Mesodermal cell (in vitro differentiated cells): Measurements from ENCODE around the gene JCHAIN.
A peak's percentile ranks its signal among the peaks of the same experiment; 100 is the strongest.
"Not testable (repeated sequence)": the region's sequence is repeated elsewhere in the genome, so short reads cannot be mapped to it uniquely, and the experiment has no call there.

Source experiments
- H3K27ac ChIP-seq: 2 replicates; pipeline ENCODE4 v1.7.0; 2013; ENCODE audit warnings: mild to moderate bottlenecking, low read depth, low read length, moderate library complexity; ENCODE audit not compliant: severe bottlenecking
- H3K36me3 ChIP-seq: 2 replicates; pipeline ENCODE4 v1.7.1; 2013; ENCODE audit warnings: mild to moderate bottlenecking, low read length, moderate library complexity; ENCODE audit not compliant: control insufficient read depth, insufficient read depth
- H3K4me1 ChIP-seq: one replicate; pipeline ENCODE4 v1.7.1; 2013; ENCODE audit warnings: mild to moderate bottlenecking, low read length; ENCODE audit not compliant: insufficient read depth, control insufficient read depth, poor library complexity, severe bottlenecking
- H3K4me3 ChIP-seq: 2 replicates; pipeline ENCODE4 v1.7.0; 2013; ENCODE audit warnings: low read length, control low read depth, mild to moderate bottlenecking; ENCODE audit not compliant: insufficient read depth, poor library complexity, severe bottlenecking; ENCODE audit errors: extremely low read depth
- H3K9me3 ChIP-seq: 2 replicates; pipeline ENCODE4 v1.7.1; 2013; ENCODE audit warnings: mild to moderate bottlenecking, low read length, moderate library complexity; ENCODE audit not compliant: control insufficient read depth
- WGBS, 2 experiments: methylation state at CpG; one replicate each; pipeline ENCODE4 v1.1.5; 2013; ENCODE audit warnings: missing lambda C conversion rate in 2 of 2; ENCODE audit not compliant: insufficient coverage in 2 of 2; 5-methylcytosine and 5-hydroxymethylcytosine counted together

Gene JCHAIN

DNA sequence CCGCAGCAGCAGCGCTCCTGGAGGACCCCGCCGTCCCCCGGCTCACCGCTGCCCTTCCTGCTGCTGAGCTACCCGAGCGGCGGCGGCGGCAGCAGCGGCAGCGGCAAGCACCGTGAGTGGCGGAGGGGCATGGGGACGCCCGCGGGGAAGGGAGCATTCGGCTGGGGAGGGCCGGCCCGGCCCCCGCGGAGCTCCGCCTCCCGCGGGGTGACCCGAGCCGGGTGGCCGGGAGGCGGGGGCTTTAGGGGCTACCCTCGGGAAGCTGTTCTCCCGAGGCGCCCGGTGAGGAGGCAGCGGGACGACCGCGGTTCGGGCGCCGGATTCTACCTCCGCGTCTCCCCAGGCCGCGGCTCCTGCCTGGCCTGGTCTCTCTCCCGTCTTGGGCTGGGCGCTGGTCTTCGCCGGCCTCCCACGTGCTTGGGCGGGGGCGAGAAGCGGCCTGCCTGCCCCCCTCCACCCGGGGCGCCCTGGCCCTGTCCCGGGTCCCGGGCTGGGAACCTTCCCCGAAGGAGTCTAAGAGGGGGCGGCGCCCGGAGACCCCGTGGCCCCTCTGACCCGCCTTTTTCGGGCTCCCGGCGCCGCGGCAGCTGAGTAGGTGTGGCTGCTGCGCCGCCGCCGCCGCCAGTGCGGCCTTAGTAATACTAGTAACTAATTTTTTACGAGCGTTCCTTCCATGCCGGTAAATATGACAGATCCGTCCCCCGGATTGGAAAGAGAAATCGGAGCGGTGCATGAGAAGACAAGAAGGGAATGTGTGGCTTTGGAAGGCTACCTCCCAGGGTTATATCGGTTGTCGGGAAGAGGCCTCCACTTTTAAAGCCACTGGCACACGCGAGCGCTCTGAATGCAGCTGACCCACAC is 39.1 kb upstream of the JCHAIN start:
- no peaks in the 10 kb centered on the region for H3K9me3 ChIP-seq
- H3K36me3 ChIP-seq, result peaks cover 7% of the 10 kb centered on the region
- peak overlapping the region; percentile 73 for H3K4me3 ChIP-seq
- WGBS, 2 experiments, result 0% methylated on average over 72 to 73 of the region's 86 CpGs
- peaks cover 6% of the 10 kb centered on the region for H3K4me1 ChIP-seq
- peak overlapping the region; percentile 87 for H3K27ac ChIP-seq

DNA sequence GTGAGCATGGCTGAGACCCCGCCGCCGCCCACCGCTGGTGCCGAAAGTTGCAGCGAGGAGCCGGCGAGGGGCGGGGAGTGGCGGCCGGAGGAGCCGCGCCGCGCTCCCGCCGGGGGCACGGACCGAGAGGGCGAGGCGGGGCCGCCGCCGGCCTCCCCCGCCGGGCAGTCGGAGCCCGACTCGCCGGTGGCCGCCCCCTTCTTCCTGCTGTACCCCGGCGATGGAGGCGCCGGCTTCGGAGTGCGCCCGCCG is 38.5 kb upstream of the JCHAIN start:
- Histone ChIP-seq H3K4me1 (peaks cover 6% of the 10 kb centered on the region), H3K27ac (peak overlapping the region; percentile 87), H3K36me3 (peaks cover 7% of the 10 kb centered on the region), H3K4me3 (peak overlapping the region; percentile 73), H3K9me3 (no peaks in the 10 kb centered on the region)
- 0% methylated on average over 26 to 38 of the region's 39 CpGs for WGBS, 2 experiments

DNA sequence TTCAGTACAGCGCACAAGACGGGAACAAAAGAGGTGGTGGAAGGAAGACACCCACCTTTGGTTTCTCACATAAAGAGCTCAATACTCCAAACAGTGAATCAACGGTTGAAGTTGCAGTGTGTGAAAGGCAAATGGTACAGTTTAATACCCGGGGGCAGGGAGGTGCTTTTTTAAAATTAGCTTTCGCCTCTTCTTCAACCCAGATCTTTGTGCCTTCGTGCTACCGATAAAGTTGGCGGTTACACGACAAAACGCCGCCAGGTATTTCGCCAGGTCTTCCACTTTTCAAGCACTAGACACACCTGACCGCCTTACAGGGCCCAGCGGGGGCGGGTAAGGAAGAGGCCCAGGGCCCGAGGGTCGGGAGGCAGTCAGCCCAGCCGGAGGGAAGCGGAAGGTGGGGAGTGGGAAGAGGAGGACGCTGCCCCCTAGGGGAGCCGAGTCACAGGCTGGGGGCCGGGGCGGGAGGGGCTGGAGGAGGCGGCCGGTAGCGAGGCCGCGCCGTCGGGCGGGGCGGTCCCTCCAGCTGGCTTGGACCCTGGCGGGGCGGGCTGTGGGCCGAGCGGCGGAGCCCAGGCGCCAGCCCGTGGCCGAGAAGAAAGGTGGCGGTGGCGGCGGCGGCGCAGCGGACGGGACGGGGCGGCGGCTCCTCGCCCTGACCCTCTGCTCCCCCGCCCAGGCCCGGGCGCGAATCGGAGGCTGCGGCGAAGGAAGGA is 38.1 kb upstream of the JCHAIN start:
- H3K4me3 ChIP-seq, result peak overlapping the region; percentile 73
- H3K9me3 ChIP-seq, result no peaks in the 10 kb centered on the region
- peak overlapping the region; percentile 87 for H3K27ac ChIP-seq
- H3K36me3 ChIP-seq, result peaks cover 7% of the 10 kb centered on the region
- H3K4me1 ChIP-seq, result peaks cover 6% of the 10 kb centered on the region
- WGBS, 2 experiments, result 0 to 1% methylated on average over 34 to 43 of the region's 58 CpGs

DNA sequence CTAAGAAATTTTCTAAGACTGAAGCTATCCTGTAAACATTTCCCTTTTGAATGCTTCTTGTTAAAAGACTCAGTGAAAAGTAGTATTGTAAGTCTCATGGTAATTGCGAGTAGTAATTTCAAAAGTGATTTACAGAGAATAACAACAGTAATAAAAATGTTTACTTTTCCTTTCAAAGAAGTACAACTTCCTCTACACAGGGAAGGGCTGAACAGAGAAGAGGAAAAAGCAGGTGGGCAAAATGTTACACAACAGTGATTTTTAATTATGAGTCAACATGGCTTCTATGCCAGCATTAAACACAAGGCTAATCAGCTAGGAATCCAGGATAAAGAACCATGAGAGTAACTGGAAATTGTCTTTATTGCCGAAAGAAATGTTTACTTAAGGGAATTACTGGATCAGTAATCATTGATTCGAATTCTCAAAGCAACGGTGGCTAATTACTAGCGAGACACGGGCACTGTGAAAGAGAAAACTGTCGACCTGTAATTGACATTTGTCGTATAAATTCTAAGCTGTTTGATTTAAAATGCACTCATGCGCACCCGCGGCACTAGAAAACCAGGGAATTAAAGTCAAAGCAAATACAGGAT is 37.4 kb upstream of the JCHAIN start:
- Histone ChIP-seq H3K27ac (peak overlapping the region; percentile 87), H3K4me3 (peak overlapping the region; percentile 73), H3K9me3 (no peaks in the 10 kb centered on the region), H3K4me1 (peaks cover 6% of the 10 kb centered on the region), H3K36me3 (peaks cover 7% of the 10 kb centered on the region)
- 11 to 26% methylated on average over 10 of the region's 11 CpGs for WGBS, 2 experiments

DNA sequence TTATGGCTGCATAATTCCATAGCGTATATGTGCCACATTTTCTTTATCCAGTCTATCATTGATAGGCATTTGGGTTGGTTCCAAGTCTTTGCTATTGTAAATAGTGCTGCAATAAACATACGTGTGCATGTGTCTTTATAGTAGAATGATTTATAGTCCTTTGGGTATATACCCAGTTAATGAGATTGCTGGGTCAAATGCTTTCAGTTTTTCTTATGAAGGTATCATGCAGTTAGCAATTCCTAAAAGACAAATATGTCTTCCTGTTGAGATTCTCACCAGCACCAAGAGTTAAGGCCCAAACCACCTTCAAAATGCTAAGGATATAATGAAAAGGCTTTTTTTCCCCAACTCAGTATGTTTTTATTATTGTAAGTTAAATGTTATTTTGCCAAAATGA is 36.3 kb upstream of the JCHAIN start:
- WGBS, 2 experiments, result no CpG with 5 or more reads among the region's 2 CpGs
- H3K4me3 ChIP-seq, H3K27ac ChIP-seq, H3K4me1 ChIP-seq, H3K9me3 ChIP-seq, H3K36me3 ChIP-seq: not testable (repeated sequence)

DNA sequence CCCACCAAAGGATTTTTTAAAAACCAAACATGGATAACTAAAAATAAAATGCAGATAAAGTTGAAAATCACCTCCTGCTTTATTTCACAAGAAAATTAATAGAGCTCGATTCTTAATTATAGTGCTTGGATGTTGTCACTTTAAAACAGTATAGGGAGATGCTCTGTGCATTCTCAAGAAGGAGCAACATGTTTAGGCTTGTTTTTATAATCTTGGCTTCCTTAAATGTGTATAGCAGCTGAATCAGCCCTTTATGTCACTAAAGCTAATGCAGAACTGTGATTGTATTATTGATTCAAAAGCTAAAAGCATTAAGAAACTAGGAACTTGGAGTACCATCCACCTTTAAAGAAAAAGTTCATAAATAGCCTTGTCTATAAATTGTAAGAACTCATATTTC is 35.0 kb upstream of the JCHAIN start:
- no peak overlapping the region for H3K4me3 ChIP-seq
- no peaks in the 10 kb centered on the region for H3K36me3 ChIP-seq
- no peak overlapping the region for H3K27ac ChIP-seq
- WGBS, 2 experiments, result 100% methylated on average over 1 of the region's 1 CpG; no CpG with 5 or more reads in 1 of the 2 experiments
- no peaks in the 10 kb centered on the region for H3K9me3 ChIP-seq
- peaks cover 1% of the 10 kb centered on the region for H3K4me1 ChIP-seq

DNA sequence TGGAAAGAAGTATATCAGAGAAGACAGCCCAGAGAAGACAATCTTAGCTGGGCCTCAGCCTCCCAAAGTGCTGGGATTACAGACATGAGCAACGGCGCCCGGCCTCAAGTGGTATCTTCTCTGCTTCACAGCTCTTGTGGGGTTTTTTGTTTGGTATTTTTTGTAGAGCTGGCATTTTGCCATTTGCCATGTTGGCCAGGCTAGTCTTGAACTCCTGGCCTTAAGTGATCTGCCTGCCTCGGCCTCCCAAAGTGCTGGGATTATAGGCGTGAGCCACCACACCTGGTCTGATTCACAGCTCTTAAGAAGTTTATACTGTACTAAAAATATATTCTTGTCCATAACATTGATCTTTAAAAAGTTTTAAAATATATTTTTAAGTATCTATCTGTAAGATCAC is 34.4 kb upstream of the JCHAIN start:
- Histone ChIP-seq H3K4me3 (no peak overlapping the region), H3K9me3 (no peaks in the 10 kb centered on the region), H3K27ac (no peak overlapping the region), H3K36me3 (no peaks in the 10 kb centered on the region), H3K4me1 (no peaks in the 10 kb centered on the region)
- 100% methylated on average over 1 to 3 of the region's 5 CpGs for WGBS, 2 experiments

DNA sequence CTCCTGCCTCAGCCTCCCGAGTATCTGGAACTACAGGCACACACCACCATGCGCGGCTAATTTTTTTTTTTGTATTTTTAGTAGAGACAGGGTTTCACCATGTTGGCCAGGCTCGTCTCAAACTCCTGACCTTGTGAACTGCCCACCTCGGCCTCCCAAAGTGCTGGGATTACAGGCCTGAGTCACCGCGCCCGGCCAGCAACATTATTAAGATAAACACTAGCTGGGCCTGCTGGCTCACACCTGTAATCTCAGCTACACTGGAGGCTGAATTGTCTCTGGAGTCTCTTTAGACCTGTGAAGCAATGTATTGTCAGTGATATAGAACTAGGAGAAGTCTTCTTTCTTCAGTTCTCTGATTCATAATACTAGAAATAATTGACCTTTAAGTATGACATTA is 32.1 kb upstream of the JCHAIN start:
- WGBS, 2 experiments, result 75 to 91% methylated on average over 5 of the region's 8 CpGs
- not testable (repeated sequence) for H3K9me3 ChIP-seq, H3K4me1 ChIP-seq, H3K27ac ChIP-seq, H3K36me3 ChIP-seq, H3K4me3 ChIP-seq

DNA sequence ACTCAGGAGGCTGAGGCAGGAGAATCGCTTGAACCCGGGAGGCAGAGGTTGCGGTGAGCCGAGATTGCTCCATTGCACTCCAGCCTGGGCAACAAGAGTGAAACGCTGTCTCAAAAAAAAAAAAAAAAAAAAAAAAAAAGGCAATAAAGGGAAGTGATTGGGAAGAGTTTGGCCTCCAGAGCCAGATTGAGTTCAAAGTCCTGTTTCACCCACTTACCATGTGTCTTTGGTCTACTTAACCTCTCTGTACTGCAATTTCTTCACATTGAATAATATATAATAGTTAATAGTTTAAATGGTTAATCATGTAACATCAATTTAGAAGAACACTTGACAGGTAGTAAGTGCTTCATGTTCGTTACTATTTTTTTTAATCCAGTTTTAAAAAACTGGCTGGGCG is 28.3 kb upstream of the JCHAIN start:
- H3K36me3 ChIP-seq, result peaks cover 28% of the 10 kb centered on the region
- H3K4me3 ChIP-seq, H3K27ac ChIP-seq, H3K4me1 ChIP-seq, H3K9me3 ChIP-seq: not testable (repeated sequence)
- WGBS, 2 experiments, result 100% methylated on average over 2 of the region's 7 CpGs; no CpG with 5 or more reads in 1 of the 2 experiments

DNA sequence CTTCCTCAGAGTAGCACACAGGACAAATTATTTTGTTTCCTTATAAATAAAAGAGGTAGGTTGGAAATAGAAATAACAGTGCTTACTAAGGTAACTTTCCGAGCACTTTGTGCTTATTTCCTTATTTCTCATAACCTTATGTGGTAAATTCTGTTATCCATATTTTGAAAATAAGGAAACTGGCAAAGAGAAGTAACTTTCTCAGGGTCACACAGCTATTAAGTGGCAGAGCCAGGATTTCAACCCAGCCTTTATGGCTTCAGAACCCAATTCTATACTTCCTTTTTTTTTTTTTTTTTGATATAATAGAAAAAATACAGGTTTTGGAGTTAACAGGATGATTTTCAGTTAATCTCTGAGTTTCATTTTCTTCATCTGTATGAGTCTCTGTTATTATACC is 25.4 kb upstream of the JCHAIN start:
- no peaks in the 10 kb centered on the region for H3K9me3 ChIP-seq
- no CpG with 5 or more reads among the region's 1 CpG for WGBS, 2 experiments
- H3K27ac ChIP-seq, result no peak overlapping the region
- H3K4me3 ChIP-seq, result no peak overlapping the region
- H3K4me1 ChIP-seq, result peaks cover 2% of the 10 kb centered on the region
- peaks cover 28% of the 10 kb centered on the region for H3K36me3 ChIP-seq

DNA sequence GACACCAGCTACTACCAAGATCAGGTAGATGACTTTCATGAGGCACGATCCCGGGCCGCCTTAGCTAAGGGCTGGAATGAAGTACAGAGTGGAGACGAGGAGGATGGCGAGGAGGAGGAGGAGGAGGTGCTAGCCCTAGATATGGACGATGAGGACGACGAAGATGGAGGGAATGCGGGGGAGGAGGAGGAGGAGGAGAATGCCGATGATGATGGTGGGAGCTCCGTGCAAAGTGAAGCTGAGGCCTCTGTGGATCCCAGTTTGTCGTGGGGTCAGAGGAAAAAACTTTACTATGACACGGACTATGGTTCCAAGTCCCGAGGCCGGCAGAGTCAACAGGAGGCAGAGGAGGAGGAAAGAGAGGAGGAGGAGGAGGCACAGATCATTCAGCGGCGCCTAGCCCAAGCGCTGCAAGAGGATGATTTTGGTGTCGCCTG is 22.5 kb upstream of the JCHAIN start:
- Histone ChIP-seq H3K4me3 (peak overlapping the region; percentile 91), H3K36me3 (peaks cover 28% of the 10 kb centered on the region), H3K9me3 (no peaks in the 10 kb centered on the region), H3K4me1 (peaks cover 2% of the 10 kb centered on the region), H3K27ac (peak overlapping the region; percentile 90)
- 0 to 1% methylated on average over 13 to 19 of the region's 19 CpGs for WGBS, 2 experiments
